22Rv1 (cell line): Measurements from ENCODE around the gene GYPE.
"Not testable (repeated sequence)": the region's sequence is repeated elsewhere in the genome, so short reads cannot be mapped to it uniquely, and the experiment has no call there.

ENCODE experiments used
- CTCF ChIP-seq: fragments of 450-650 bp; IDR thresholded peaks from 2 replicates; pipeline ENCODE4 v1.5.1; 2017; ENCODE audit warnings: mild to moderate bottlenecking
- ZFX ChIP-seq: fragments of 450-650 bp; IDR thresholded peaks from 2 replicates; pipeline ENCODE4 v1.6.1; 2017; ENCODE audit warnings: antibody characterized with exemption, borderline replicate concordance

- not testable (repeated sequence) for TF ChIP-seq CTCF, ZFX
Measured at GRCh38 chr4:143884965-143885364, 20.4 kb downstream of the GYPE start.
